Measurements from ENCODE around the gene SLC35D3.

The SLC35D3 gene

GRCh38 chr6:136886091-136886490 is 36.0 kb upstream of the SLC35D3 start:
- H2BK5ac ChIP-seq (ENCODE audit: low read depth, low read length, poor library complexity), result no peak overlapping the region
- H3K79me1 ChIP-seq (ENCODE audit: low read length), result no peaks in the 10 kb centered on the region
- DNase-seq, result no peak
- WGBS (ENCODE audit: extremely low coverage, insufficient coverage, insufficient read length), result no CpG with 5 or more reads among the region's 3 CpGs
- H3K4me2 ChIP-seq (ENCODE audit: low read length), result no peak overlapping the region
- H3K23ac ChIP-seq (ENCODE audit: low read length), result no peak overlapping the region
- no peak overlapping the region for H2BK12ac ChIP-seq (ENCODE audit: low read length)
- H3K79me2 ChIP-seq (ENCODE audit: control insufficient read depth, insufficient read depth, low read length, poor library complexity), result no peaks in the 10 kb centered on the region
- H3K9ac ChIP-seq (ENCODE audit: low read length), result no peak overlapping the region
- H3K9me3 ChIP-seq (ENCODE audit: insufficient read depth, low read depth, low read length), result no peaks in the 10 kb centered on the region
- H2AFZ ChIP-seq (ENCODE audit: insufficient read depth, low read length, poor library complexity), result no peak overlapping the region
- H2AK5ac ChIP-seq (ENCODE audit: low read length), result no peak overlapping the region
- no peaks in the 10 kb centered on the region for H3K36me3 ChIP-seq (ENCODE audit: control insufficient read depth in 1 of 2, insufficient read depth in 2 of 2, low read length in 2 of 2)
- H4K12ac ChIP-seq (ENCODE audit: low read depth, low read length), result no peak overlapping the region
- H3K18ac ChIP-seq (ENCODE audit: low read length), result no peak overlapping the region
- no peak overlapping the region for H3K4ac ChIP-seq (ENCODE audit: low read depth, low read length)
- no peaks in the 10 kb centered on the region for H3K27me3 ChIP-seq (ENCODE audit: insufficient read depth, low read length)
- H4K91ac ChIP-seq (ENCODE audit: low read depth, low read length), result no peak overlapping the region
- H3K4me1 ChIP-seq (ENCODE audit: control insufficient read depth in 1 of 2, insufficient read depth in 2 of 2, low read length in 2 of 2), result no peaks in the 10 kb centered on the region
- no peak overlapping the region for H3K14ac ChIP-seq (ENCODE audit: low read length)
- no peak overlapping the region for H4K8ac ChIP-seq (ENCODE audit: low read depth, low read length)
- no peak overlapping the region for H3K4me3 ChIP-seq (ENCODE audit: low read depth, low read length)
- H2BK120ac ChIP-seq (ENCODE audit: insufficient read depth, low read length, poor library complexity), result no peak overlapping the region
- no peak overlapping the region for H3K27ac ChIP-seq (ENCODE audit: low read depth, low read length)

GRCh38 chr6:136887953-136888352 is 34.1 kb upstream of the SLC35D3 start:
- H3K4ac ChIP-seq (ENCODE audit: low read depth, low read length), result no peak overlapping the region
- no peaks in the 10 kb centered on the region for H3K9me3 ChIP-seq (ENCODE audit: insufficient read depth, low read depth, low read length)

GRCh38 chr6:136889271-136890193 is 32.6 kb upstream of the SLC35D3 start:
- no peak overlapping the region for H4K12ac ChIP-seq (ENCODE audit: low read depth, low read length)
- H3K27ac ChIP-seq (ENCODE audit: low read depth, low read length), result no peak overlapping the region
- H2AFZ ChIP-seq (ENCODE audit: insufficient read depth, low read length, poor library complexity), result no peak overlapping the region
- no peak overlapping the region for H3K14ac ChIP-seq (ENCODE audit: low read length)
- no peak overlapping the region for H3K4me3 ChIP-seq (ENCODE audit: low read depth, low read length)
- DNase-seq, result no peak
- no peak overlapping the region for H3K9ac ChIP-seq (ENCODE audit: low read length)
- no peaks in the 10 kb centered on the region for H3K27me3 ChIP-seq (ENCODE audit: insufficient read depth, low read length)
- H2BK120ac ChIP-seq (ENCODE audit: insufficient read depth, low read length, poor library complexity), result no peak overlapping the region
- H3K4me2 ChIP-seq (ENCODE audit: low read length), result no peak overlapping the region
- no peaks in the 10 kb centered on the region for H3K36me3 ChIP-seq (ENCODE audit: control insufficient read depth in 1 of 2, insufficient read depth in 2 of 2, low read length in 2 of 2)
- H2BK12ac ChIP-seq (ENCODE audit: low read length), result no peak overlapping the region
- H3K23ac ChIP-seq (ENCODE audit: low read length), result no peak overlapping the region
- WGBS (ENCODE audit: extremely low coverage, insufficient coverage, insufficient read length), result no CpG with 5 or more reads among the region's 6 CpGs
- no peaks in the 10 kb centered on the region for H3K9me3 ChIP-seq (ENCODE audit: insufficient read depth, low read depth, low read length)
- no peak overlapping the region for H2BK5ac ChIP-seq (ENCODE audit: low read depth, low read length, poor library complexity)
- H4K8ac ChIP-seq (ENCODE audit: low read depth, low read length), result no peak overlapping the region
- H3K18ac ChIP-seq (ENCODE audit: low read length), result no peak overlapping the region
- H2AK5ac ChIP-seq (ENCODE audit: low read length), result no peak overlapping the region
- H3K4me1 ChIP-seq (ENCODE audit: control insufficient read depth in 1 of 2, insufficient read depth in 2 of 2, low read length in 2 of 2), result peaks cover 0 to 4% of the 10 kb centered on the region in 2 experiments
- H4K91ac ChIP-seq (ENCODE audit: low read depth, low read length), result no peak overlapping the region
- no peaks in the 10 kb centered on the region for H3K79me1 ChIP-seq (ENCODE audit: low read length)
- no peak overlapping the region for H3K4ac ChIP-seq (ENCODE audit: low read depth, low read length)
- H3K79me2 ChIP-seq (ENCODE audit: control insufficient read depth, insufficient read depth, low read length, poor library complexity), result no peaks in the 10 kb centered on the region

More at GRCh38 chr6:136887953-136888352, 34.1 kb upstream of the SLC35D3 start:
- Histone ChIP-seq H3K27ac (ENCODE audit: low read depth, low read length) (no peak overlapping the region), H4K8ac (ENCODE audit: low read depth, low read length) (no peak overlapping the region), H3K18ac (ENCODE audit: low read length) (no peak overlapping the region), H2AFZ (ENCODE audit: insufficient read depth, low read length, poor library complexity) (no peak overlapping the region), H4K91ac (ENCODE audit: low read depth, low read length) (no peak overlapping the region), H3K14ac (ENCODE audit: low read length) (no peak overlapping the region), H4K12ac (ENCODE audit: low read depth, low read length) (no peak overlapping the region), H3K36me3 (ENCODE audit: control insufficient read depth in 1 of 2, insufficient read depth in 2 of 2, low read length in 2 of 2) (no peaks in the 10 kb centered on the region), H2BK120ac (ENCODE audit: insufficient read depth, low read length, poor library complexity) (no peak overlapping the region), H3K23ac (ENCODE audit: low read length) (no peak overlapping the region), H2BK5ac (ENCODE audit: low read depth, low read length, poor library complexity) (no peak overlapping the region), H2BK12ac (ENCODE audit: low read length) (no peak overlapping the region), H3K9ac (ENCODE audit: low read length) (no peak overlapping the region), H2AK5ac (ENCODE audit: low read length) (no peak overlapping the region), H3K4me3 (ENCODE audit: low read depth, low read length) (no peak overlapping the region), H3K27me3 (ENCODE audit: insufficient read depth, low read length) (no peaks in the 10 kb centered on the region), H3K4me2 (ENCODE audit: low read length) (no peak overlapping the region), H3K79me2 (ENCODE audit: control insufficient read depth, insufficient read depth, low read length, poor library complexity) (no peaks in the 10 kb centered on the region), H3K79me1 (ENCODE audit: low read length) (no peaks in the 10 kb centered on the region), H3K4me1 (ENCODE audit: control insufficient read depth in 1 of 2, insufficient read depth in 2 of 2, low read length in 2 of 2) (no peaks in the 10 kb centered on the region)
- no CpG with 5 or more reads among the region's 1 CpG for WGBS (ENCODE audit: extremely low coverage, insufficient coverage, insufficient read length)
- no peak for DNase-seq

GRCh38 chr6:136890194-136890839 is 31.8 kb upstream of the SLC35D3 start:
- Histone ChIP-seq H3K27ac (ENCODE audit: low read depth, low read length) (no peak overlapping the region), H2BK12ac (ENCODE audit: low read length) (no peak overlapping the region), H3K4me1 (ENCODE audit: control insufficient read depth in 1 of 2, insufficient read depth in 2 of 2, low read length in 2 of 2) (peaks cover 0 to 4% of the 10 kb centered on the region in 2 experiments), H4K12ac (ENCODE audit: low read depth, low read length) (no peak overlapping the region), H2AFZ (ENCODE audit: insufficient read depth, low read length, poor library complexity) (no peak overlapping the region), H3K9ac (ENCODE audit: low read length) (no peak overlapping the region), H3K36me3 (ENCODE audit: control insufficient read depth in 1 of 2, insufficient read depth in 2 of 2, low read length in 2 of 2) (no peaks in the 10 kb centered on the region), H3K27me3 (ENCODE audit: insufficient read depth, low read length) (no peaks in the 10 kb centered on the region), H2BK120ac (ENCODE audit: insufficient read depth, low read length, poor library complexity) (no peak overlapping the region), H3K9me3 (ENCODE audit: insufficient read depth, low read depth, low read length) (no peaks in the 10 kb centered on the region), H3K14ac (ENCODE audit: low read length) (no peak overlapping the region), H4K91ac (ENCODE audit: low read depth, low read length) (no peak overlapping the region), H3K4me3 (ENCODE audit: low read depth, low read length) (no peak overlapping the region), H3K4me2 (ENCODE audit: low read length) (no peak overlapping the region), H3K23ac (ENCODE audit: low read length) (no peak overlapping the region), H3K18ac (ENCODE audit: low read length) (no peak overlapping the region), H3K79me1 (ENCODE audit: low read length) (no peaks in the 10 kb centered on the region), H3K4ac (ENCODE audit: low read depth, low read length) (no peak overlapping the region), H3K79me2 (ENCODE audit: control insufficient read depth, insufficient read depth, low read length, poor library complexity) (no peaks in the 10 kb centered on the region), H2BK5ac (ENCODE audit: low read depth, low read length, poor library complexity) (no peak overlapping the region), H4K8ac (ENCODE audit: low read depth, low read length) (no peak overlapping the region), H2AK5ac (ENCODE audit: low read length) (no peak overlapping the region)
- no CpG with 5 or more reads among the region's 4 CpGs for WGBS (ENCODE audit: extremely low coverage, insufficient coverage, insufficient read length)
- DNase-seq, result no peak
